HepG2 (cell line): ENCODE results near the gene CD300C. TPM values are rescaled to one million over a fixed set of nuclear protein-coding genes. Genes with fewer than 3 reads are reported as not detected.

Experiments
- ATAC-seq: fragments of 200-7000 bp; cut with Tn5 transposase; 3 replicates; pipeline ENCODE4 v1.9.1; 2020; ENCODE audit warnings: mild to moderate bottlenecking, moderate library complexity
- BruUV-seq: library from RNA; stranded (reverse); fragments of 400-500 nt; replicated peaks from 2 replicates; lab custom pipeline; 2021; lab: Mats Ljungman, UMichigan
- CTCF ChIA-PET: fragments of 300-600 bp; formaldehyde crosslinking; extraction: SDS; loops from one replicate; lab custom pipeline; 2021; ENCODE audit warnings: low total read pairs, inconsistent platforms, low intra/inter-chr PET ratio; lab: Yijun Ruan, JAX
- POLR2A ChIA-PET: fragments of 350-600 bp; sonication (Branson Sonifier 250); formaldehyde crosslinking; loops from one replicate; lab custom pipeline; 2020; ENCODE audit warnings: antibody characterized with exemption, inconsistent platforms; lab: Yijun Ruan, JAX
- DNase-seq: peaks from one replicate; pipeline ENCODE4 v3.0.0-alpha.2; 2015; ENCODE audit warnings: low spot score
- FAIRE-seq: peaks from 3 replicates; lab custom pipeline; 2011; peaks lifted over from hg19 to GRCh38; lab: Jason Lieb, UNC
- H2AFZ ChIP-seq: one replicate; pipeline ENCODE4 v1.6.1; 2011; ENCODE audit warnings: low read length, inconsistent platforms
- H3K27ac ChIP-seq: fragments of 300-600 bp; 3 replicates; pipeline ENCODE4 v1.8.0; 2011; ENCODE audit warnings: mixed run types, mild to moderate bottlenecking, mixed read lengths, low read length, inconsistent platforms; ENCODE audit not compliant: insufficient read depth; ENCODE audit errors: extremely low read length
- H3K27me3 ChIP-seq, 2 experiments: fragments of 200-600 bp in 1 of 2; 2 replicates in 1 of 2; 3 replicates in 1 of 2; pipeline versions ENCODE4 v1.6.0 to v1.8.0; 2011; ENCODE audit warnings: low read length in 2 of 2, mild to moderate bottlenecking in 2 of 2, moderate library complexity in 2 of 2, inconsistent platforms in 1 of 2; ENCODE audit not compliant: insufficient read depth in 2 of 2, control insufficient read depth in 1 of 2
- H3K36me3 ChIP-seq, 2 experiments: fragments of 200-600 bp in 1 of 2; replicated peaks in 1 of 2; 2 replicates in 1 of 2; 3 replicates in 1 of 2; pipeline versions ENCODE4 v1.5.1 to v1.8.0; 2011; ENCODE audit warnings: low read length in 2 of 2, inconsistent platforms in 1 of 2; ENCODE audit not compliant: insufficient read depth in 2 of 2, control insufficient read depth in 1 of 2
- H3K4me1 ChIP-seq: 2 replicates; pipeline ENCODE4 v1.5.1; 2012; ENCODE audit warnings: low read length, inconsistent platforms; ENCODE audit not compliant: insufficient read depth
- H3K4me2 ChIP-seq: 2 replicates; pipeline ENCODE4 v1.6.0; 2011; ENCODE audit warnings: low read depth, low read length, inconsistent platforms
- H3K4me3 ChIP-seq, 3 experiments: fragments of 200-600 bp in 1 of 3; sonication (generic), shearing (Covaris generic) in 1 of 3; replicated peaks in 1 of 3; 2 replicates each; pipeline ENCODE4 v1.5.1; 2011 to 2016; ENCODE audit warnings: low read length in 3 of 3, inconsistent platforms in 2 of 3, low read depth in 2 of 3, mild to moderate bottlenecking in 2 of 3, control low read depth in 1 of 3, mixed read lengths in 1 of 3; ENCODE audit not compliant: insufficient read depth in 1 of 3
- H3K79me2 ChIP-seq: one replicate; pipeline ENCODE4 v1.6.1; 2011; ENCODE audit warnings: low read length, inconsistent platforms; ENCODE audit not compliant: insufficient read depth
- H3K9ac ChIP-seq: 2 replicates; pipeline ENCODE4 v1.6.0; 2011; ENCODE audit warnings: mild to moderate bottlenecking, low read depth, low read length, inconsistent platforms; ENCODE audit not compliant: insufficient read depth
- H3K9me3 ChIP-seq: 2 replicates; pipeline ENCODE4 v1.5.1; 2012; ENCODE audit warnings: mild to moderate bottlenecking, low read length
- H4K20me1 ChIP-seq: 2 replicates; pipeline ENCODE4 v1.6.0; 2011; ENCODE audit warnings: inconsistent platforms, mild to moderate bottlenecking, low read length, moderate library complexity; ENCODE audit not compliant: insufficient read depth
- ATF1 ChIP-seq: IDR thresholded peaks from 2 replicates; pipeline ENCODE4 v1.6.1; 2016; ENCODE audit warnings: mild to moderate bottlenecking, control low read depth
- ATM ChIP-seq: fragments of 450-650 bp; IDR thresholded peaks from 2 replicates; pipeline ENCODE4 v1.7.1; 2017; ENCODE audit warnings: mild to moderate bottlenecking, borderline replicate concordance
- CEBPB ChIP-seq: IDR thresholded peaks from 2 replicates; pipeline ENCODE4 v1.6.1; 2011; ENCODE audit warnings: low read depth, low read length, improper control_type of control experiment, borderline replicate concordance
- DR1 ChIP-seq: sonication (generic); formaldehyde crosslinking; IDR thresholded peaks from 2 replicates; pipeline ENCODE4 v1.8.0; 2021; ENCODE audit warnings: mild to moderate bottlenecking, missing genetic modification reagents, inconsistent platforms
- HCFC1 ChIP-seq: fragments of 150-350 bp; IDR thresholded peaks from 2 replicates; pipeline ENCODE4 v1.6.1; 2014; ENCODE audit warnings: low read depth, low read length
- HDAC6 ChIP-seq: fragments of 200-600 bp; sonication (generic); IDR thresholded peaks from 2 replicates; pipeline ENCODE4 v1.7.0; 2017; ENCODE audit warnings: mild to moderate bottlenecking, antibody characterized with exemption, low read length, low read depth
- MIER2 ChIP-seq: IDR thresholded peaks from 2 replicates; pipeline ENCODE4 v1.6.1; 2016; ENCODE audit warnings: missing biosample characterization, missing genetic modification reagents
- MTF1 ChIP-seq: sonication (generic); formaldehyde crosslinking; IDR thresholded peaks from 2 replicates; pipeline ENCODE4 v1.5.0; 2020; ENCODE audit warnings: missing genetic modification reagents
- NFRKB ChIP-seq: fragments of 450-650 bp; IDR thresholded peaks from 2 replicates; pipeline ENCODE4 v1.6.1; 2017
- PCBP1 ChIP-seq: fragments of 200-400 bp; formaldehyde crosslinking; IDR thresholded peaks from 2 replicates; pipeline ENCODE4 v1.6.1; 2017; ENCODE audit warnings: mild to moderate bottlenecking, low read depth, low read length, borderline replicate concordance
- RORA ChIP-seq: sonication (generic); formaldehyde crosslinking; IDR thresholded peaks from 2 replicates; pipeline ENCODE4 v1.5.0; 2020; ENCODE audit warnings: mild to moderate bottlenecking, missing genetic modification reagents, moderate library complexity
- SALL1 ChIP-seq: sonication (generic); formaldehyde crosslinking; IDR thresholded peaks from 2 replicates; pipeline ENCODE4 v1.8.0; 2022; ENCODE audit warnings: mild to moderate bottlenecking, missing genetic modification reagents
- TIGD3 ChIP-seq: sonication (generic); formaldehyde crosslinking; IDR thresholded peaks from 2 replicates; pipeline ENCODE4 v1.5.1; 2020; ENCODE audit warnings: mild to moderate bottlenecking, missing genetic modification reagents, borderline replicate concordance
- ZFP36 ChIP-seq: fragments of 150-350 bp; IDR thresholded peaks from 2 replicates; pipeline ENCODE4 v1.6.1; 2018; ENCODE audit warnings: borderline replicate concordance, low read length, low read depth; ENCODE audit not compliant: partially characterized antibody
- ZNF205 ChIP-seq: IDR thresholded peaks from 2 replicates; pipeline ENCODE4 v1.6.1; 2018; ENCODE audit warnings: missing biosample characterization, missing genetic modification reagents
- ZNF263 ChIP-seq: sonication (generic); formaldehyde crosslinking; IDR thresholded peaks from 2 replicates; pipeline ENCODE4 v1.4.0; 2020; ENCODE audit warnings: missing genetic modification reagents
- ZNF274 ChIP-seq: sonication (generic); formaldehyde crosslinking; IDR thresholded peaks from 2 replicates; pipeline ENCODE4 v1.5.1; 2020; ENCODE audit warnings: mild to moderate bottlenecking, missing genetic modification reagents
- ZNF484 ChIP-seq: sonication (generic); formaldehyde crosslinking; IDR thresholded peaks from 2 replicates; pipeline ENCODE4 v1.5.1; 2020; ENCODE audit warnings: mild to moderate bottlenecking, low read depth, missing genetic modification reagents, borderline replicate concordance
- ZNF546 ChIP-seq: sonication (generic); formaldehyde crosslinking; conservative IDR thresholded peaks from 2 replicates; pipeline ENCODE4 v1.8.1; 2023; ENCODE audit warnings: mild to moderate bottlenecking, missing genetic modification reagents
- ZNF691 ChIP-seq: sonication (generic); formaldehyde crosslinking; IDR thresholded peaks from 2 replicates; pipeline ENCODE4 v1.4.0; 2020; ENCODE audit warnings: missing genetic modification reagents, low read depth, mild to moderate bottlenecking, borderline replicate concordance
- ZNF816 ChIP-seq: sonication (generic); formaldehyde crosslinking; IDR thresholded peaks from 2 replicates; pipeline ENCODE4 v1.8.0; 2022; ENCODE audit warnings: missing genetic modification reagents, mild to moderate bottlenecking, borderline replicate concordance
- ZNF850 ChIP-seq: sonication (generic); formaldehyde crosslinking; conservative IDR thresholded peaks from 2 replicates; pipeline ENCODE4 v1.9.0; 2021; ENCODE audit warnings: mild to moderate bottlenecking, missing genetic modification reagents
- ZNF883 ChIP-seq: sonication (generic); formaldehyde crosslinking; IDR thresholded peaks from 2 replicates; pipeline ENCODE4 v1.5.1; 2020; ENCODE audit warnings: mild to moderate bottlenecking, missing genetic modification reagents; ENCODE audit errors: not compliant biosample characterization
- ZSCAN12 ChIP-seq: sonication (generic); formaldehyde crosslinking; IDR thresholded peaks from 2 replicates; pipeline ENCODE4 v1.9.0; 2021; ENCODE audit warnings: mild to moderate bottlenecking, missing genetic modification reagents
- ZSCAN21 ChIP-seq: sonication (generic); formaldehyde crosslinking; IDR thresholded peaks from 2 replicates; pipeline ENCODE4 v1.8.0; 2022; ENCODE audit warnings: mild to moderate bottlenecking, missing genetic modification reagents, moderate library complexity, borderline replicate concordance
- WGBS: methylation state at CpG from one replicate; pipeline ENCODE4 v1.1.6; 2017; ENCODE audit warnings: low lambda C conversion rate; 5-methylcytosine and 5-hydroxymethylcytosine counted together
- in situ Hi-C: cut with HindIII; loops from 2 replicates; pipeline ENCODE4 v1.10.0; 2017; ENCODE audit warnings: low pct_unique_long_range_greater_than_20kb; ENCODE audit not compliant: extremely low pct_ligation_motif_present
- intact Hi-C: fragments of 100-400 bp; cut with micrococcal nuclease; formaldehyde crosslinking; loops from one replicate; pipeline ENCODE4 v1.10.0; 2022; ENCODE audit not compliant: unreplicated experiment
- polyA plus RNA-seq, 8 experiments: library from polyadenylated mRNA; depleted of rRNA in 3 of 8; stranded (reverse) in 7 of 8; unstranded in 1 of 8; fragments of >200 nt; fragmentation: Illumina TruSeq in 4 of 8; extraction: Trizol in 4 of 8; gene quantifications; 2 replicates each; pipeline versions ENCODE4 v1.2.1 to v1.2.3, GENCODE V29; 2011 to 2016; ENCODE audit warnings: low read depth in 4 of 8, missing spikeins in 1 of 8, mixed read lengths in 1 of 8; ENCODE audit not compliant: insufficient read depth in 1 of 8
- total RNA-seq, 5 experiments: library from RNA; depleted of rRNA; stranded (reverse); fragments of >200 nt; fragmentation: Illumina TruSeq; extraction: Trizol; gene quantifications; 2 replicates each; pipeline ENCODE4 v1.2.3, GENCODE V29; 2016; ENCODE audit warnings: low read depth in 1 of 5

The CD300C gene
- total and polyA plus RNA-seq, 2 of the 13 experiments (the other 11 are each of a cell fraction or from before 2014, with no cell fraction given), result not detected

- no peak for TF ChIP-seq HCFC1
- TF ChIP-seq TIGD3 (CRISPR knock-in tag), result no peak
- no peak for TF ChIP-seq ZNF484 (CRISPR knock-in tag)
- no peak for TF ChIP-seq DR1 (CRISPR knock-in tag)
- no peak for TF ChIP-seq MIER2 (CRISPR knock-in tag)
- no peak for TF ChIP-seq CEBPB
- TF ChIP-seq ZNF263 (CRISPR knock-in tag), result no peak
- TF ChIP-seq ZNF205 (CRISPR knock-in tag), result no peak
- no peak for TF ChIP-seq ZFP36
- TF ChIP-seq ATF1 (CRISPR knock-in tag), result no peak
- no peak for TF ChIP-seq ZNF850 (CRISPR knock-in tag)
- TF ChIP-seq NFRKB, result no peak
- TF ChIP-seq SALL1 (CRISPR knock-in tag), result no peak
These were observed 25.0 kb downstream of the CD300C start (continued) for GRCh38 chr17:74520790-74521480.

- 20% methylated on average over 3 of the region's 3 CpGs for WGBS
- no TSS peak for BruUV-seq
- CTCF ChIA-PET, result no interaction called here
- no peak for TF ChIP-seq ZNF274
- TF ChIP-seq ZNF691 (CRISPR knock-in tag), result no peak
- TF ChIP-seq ZNF816 (CRISPR knock-in tag), result no peak
- no peak for TF ChIP-seq RORA (CRISPR knock-in tag)
- no peak for TF ChIP-seq ZNF883 (CRISPR knock-in tag)
- TF ChIP-seq ATM, result no peak
- no peak for TF ChIP-seq MTF1 (CRISPR knock-in tag)
- TF ChIP-seq ZNF546, result no peak
- no peak for TF ChIP-seq HDAC6
- TF ChIP-seq ZSCAN21 (CRISPR knock-in tag), result no peak
- TF ChIP-seq ZSCAN12 (CRISPR knock-in tag), result no peak
- no peak for TF ChIP-seq PCBP1
- TF ChIP-seq, all 625 proteins: peak for 0
- H3K9ac ChIP-seq, result no peak overlapping the region
- DNase-seq (no peak), ATAC-seq (no peak), FAIRE-seq (no peak)
- 0 out of 2 replicates have a peak, but pooled peaks cover 5% of the 10 kb centered on the region for H3K9me3 ChIP-seq
- H2AFZ ChIP-seq, result no peak overlapping the region
- intact Hi-C loops, result no loop called here
- in situ Hi-C loops, result no loop called here
- no peak overlapping the region for H3K4me3 ChIP-seq
- peaks cover 0 to 47% of the 10 kb centered on the region in 2 experiments; a peak in 4 of 5 replicates for H3K27me3 ChIP-seq
- H3K36me3 ChIP-seq, result no peaks in the 10 kb centered on the region
- no peaks in the 10 kb centered on the region for H4K20me1 ChIP-seq
- POLR2A ChIA-PET, result no interaction called here
- peaks cover 11% of the 10 kb centered on the region; the same call in 1 of the 2 replicates for H3K4me1 ChIP-seq
- no peak overlapping the region for H3K4me2 ChIP-seq
- no peaks in the 10 kb centered on the region for H3K79me2 ChIP-seq
- H3K27ac ChIP-seq, result no peak overlapping the region
These were observed 25.9 kb downstream of the CD300C start for GRCh38 chr17:74520016-74520434.
